Measurements from ENCODE around the gene CLEC2A. TPM values are rescaled to one million over a fixed set of nuclear protein-coding genes. Genes with fewer than 3 reads are reported as not detected.
A peak's percentile ranks its signal among the peaks of the same experiment; 100 is the strongest.
"Not testable (repeated sequence)": the region's sequence is repeated elsewhere in the genome, so short reads cannot be mapped to it uniquely, and the experiment has no call there.

The CLEC2A gene
- total and polyA plus RNA-seq, 7 experiments from 2014 or later, result 0.22 TPM; not detected in 6

DNA sequence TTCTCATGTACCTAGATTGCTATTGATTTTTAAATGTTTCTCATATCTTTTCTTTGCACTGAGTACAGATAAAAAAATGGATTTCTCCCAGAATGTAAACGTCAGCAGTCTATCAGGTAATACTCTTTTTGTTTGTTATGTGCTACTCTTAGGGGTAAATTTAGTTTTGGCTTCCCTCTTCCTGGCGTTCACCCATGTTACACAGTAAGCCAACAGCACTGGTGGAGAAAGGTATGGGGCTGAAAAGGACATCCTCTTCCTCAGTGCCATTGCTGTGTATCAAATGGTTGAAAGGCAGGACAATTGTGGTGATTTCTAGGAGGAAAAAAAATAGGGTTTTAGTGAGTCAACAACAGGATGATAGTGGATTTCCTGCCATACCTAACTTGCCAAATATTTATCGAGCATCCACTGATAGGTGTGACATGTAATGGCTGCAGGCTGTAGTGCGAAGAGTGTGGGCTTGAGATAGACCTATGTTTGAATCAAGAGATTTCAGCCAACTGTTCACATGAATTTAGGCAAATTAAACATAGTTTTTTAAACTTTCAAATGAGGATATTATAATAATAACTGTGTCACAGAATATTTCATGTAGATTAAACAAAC lies 43.4 kb downstream of the CLEC2A start:
- ChIA-PET CTCF (no interaction called here), POLR2A (interaction anchor here (2.1 kb wide), 1 partner anchor 18 kb away, joined by 9 read pairs; no protein-coding TSS in a partner anchor)
- H3K4me1 Mint-ChIP-seq, result peaks cover 0 to 6% (median 6%) of the 10 kb centered on the region in 7 donors
- H3K36me3 Mint-ChIP-seq, result no peaks in the 10 kb centered on the region
- Histone ChIP-seq H3K4me3 (ENCODE audit: low read length) (no peak overlapping the region), H3K27me3 (ENCODE audit: control insufficient read depth in 2 of 2, insufficient read depth in 2 of 2, low read length in 2 of 2) (no peaks in the 10 kb centered on the region), H3K36me3 (ENCODE audit: control insufficient read depth in 2 of 3, insufficient read depth in 3 of 3, low read length in 3 of 3) (no peaks in the 10 kb centered on the region), H3K9me3 (ENCODE audit: control insufficient read depth in 2 of 3, low read length in 3 of 3) (no peaks in the 10 kb centered on the region), H3K27ac (ENCODE audit: low read depth, low read length) (no peak overlapping the region), H3K4me1 (ENCODE audit: control insufficient read depth in 2 of 2, insufficient read depth in 2 of 2, low read length in 2 of 2) (peaks cover 0 to 4% of the 10 kb centered on the region in 2 donors)
- ATAC-seq, result no peak
- H3K4me3 Mint-ChIP-seq, result no peak overlapping the region
- no peaks in the 10 kb centered on the region for H3K9me3 Mint-ChIP-seq
- intact Hi-C loops (cut with micrococcal nuclease), result no loop called here
- H3K27me3 Mint-ChIP-seq, result peaks cover 0 to 12% (median 0%) of the 10 kb centered on the region in 5 donors
- H3K27ac Mint-ChIP-seq, result peak overlapping the region in 2 of 9 donors; percentile 13 to 51
- no peak for DNase-seq

DNA sequence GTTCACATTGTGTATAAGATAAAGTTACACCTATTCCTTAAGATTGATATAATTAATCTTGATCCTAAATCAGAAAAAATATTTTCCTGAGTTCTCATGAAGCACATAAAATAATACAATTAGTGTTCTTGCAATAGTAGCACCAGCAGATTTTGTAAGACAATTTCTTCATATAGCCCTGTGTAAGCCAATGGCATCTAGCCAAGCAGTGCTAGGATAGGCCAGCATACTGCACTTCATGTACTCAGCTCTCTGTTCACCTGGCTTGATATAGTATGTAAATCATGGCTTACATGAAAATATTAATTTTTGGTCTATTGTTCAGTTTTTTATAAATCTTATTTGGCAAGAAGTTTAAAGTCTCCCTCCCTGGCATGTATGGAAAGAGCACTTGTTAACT lies 49.0 kb downstream of the CLEC2A start:
- Histone ChIP-seq H3K9me3 (ENCODE audit: control insufficient read depth in 2 of 3, low read length in 3 of 3) (no peaks in the 10 kb centered on the region), H3K27ac (ENCODE audit: low read depth, low read length) (no peak overlapping the region), H3K4me3 (ENCODE audit: low read length) (no peak overlapping the region), H3K27me3 (ENCODE audit: control insufficient read depth in 2 of 2, insufficient read depth in 2 of 2, low read length in 2 of 2) (no peaks in the 10 kb centered on the region), H3K4me1 (ENCODE audit: control insufficient read depth in 2 of 2, insufficient read depth in 2 of 2, low read length in 2 of 2) (no peaks in the 10 kb centered on the region), H3K36me3 (ENCODE audit: control insufficient read depth in 2 of 3, insufficient read depth in 3 of 3, low read length in 3 of 3) (no peaks in the 10 kb centered on the region)
- H3K4me3 Mint-ChIP-seq, result no peak overlapping the region
- peaks cover 4 to 18% (median 5%) of the 10 kb centered on the region in 7 donors for H3K4me1 Mint-ChIP-seq
- ChIA-PET CTCF (no interaction called here), POLR2A (interaction anchor here (0.7 kb wide), 1 partner anchor 10 kb away, joined by 3 read pairs; no protein-coding TSS in a partner anchor)
- H3K27me3 Mint-ChIP-seq, result peaks cover 0 to 6% (median 0%) of the 10 kb centered on the region in 5 donors
- H3K9me3 Mint-ChIP-seq, result peaks cover 0 to 3% (median 0%) of the 10 kb centered on the region in 11 donors
- H3K36me3 Mint-ChIP-seq, result no peaks in the 10 kb centered on the region
- ATAC-seq (no peak), DNase-seq (no peak)
- intact Hi-C loops (cut with micrococcal nuclease), result no loop called here
- no peak overlapping the region for H3K27ac Mint-ChIP-seq

DNA sequence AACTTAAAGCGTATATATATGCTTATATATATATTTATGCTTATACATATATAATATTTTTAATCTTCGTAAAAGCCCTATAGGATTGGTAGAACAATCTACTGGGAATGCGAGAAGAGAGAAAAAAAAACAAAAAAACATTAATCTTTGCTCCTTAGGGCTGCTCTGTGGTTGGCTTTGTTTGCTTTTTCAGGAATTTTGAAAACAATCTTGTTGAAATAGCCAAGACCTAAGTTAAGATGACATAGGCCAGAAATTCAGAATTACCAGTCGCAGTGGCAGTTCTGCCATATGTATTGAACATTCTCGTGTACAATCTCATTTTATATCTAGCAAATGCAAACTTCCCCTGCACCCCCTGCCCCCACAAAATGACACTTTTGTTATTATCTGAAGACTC lies 50.2 kb downstream of the CLEC2A start:
- H3K27ac ChIP-seq (ENCODE audit: low read depth, low read length), result no peak overlapping the region
- ChIA-PET POLR2A (no interaction called here), CTCF (no interaction called here)
- H3K9me3 ChIP-seq (ENCODE audit: control insufficient read depth in 2 of 3, low read length in 3 of 3), result no peaks in the 10 kb centered on the region
- no peak for DNase-seq
- peaks cover 0 to 3% (median 0%) of the 10 kb centered on the region in 11 donors for H3K9me3 Mint-ChIP-seq
- no peaks in the 10 kb centered on the region for H3K36me3 ChIP-seq (ENCODE audit: control insufficient read depth in 2 of 3, insufficient read depth in 3 of 3, low read length in 3 of 3)
- H3K36me3 Mint-ChIP-seq, result no peaks in the 10 kb centered on the region
- ATAC-seq, result no peak
- no peak overlapping the region for H3K4me3 Mint-ChIP-seq
- H3K27ac Mint-ChIP-seq, result no peak overlapping the region
- H3K27me3 Mint-ChIP-seq, result peaks cover 0 to 8% (median 0%) of the 10 kb centered on the region in 5 donors
- intact Hi-C loops (cut with micrococcal nuclease), result no loop called here
- no peaks in the 10 kb centered on the region for H3K4me1 ChIP-seq (ENCODE audit: control insufficient read depth in 2 of 2, insufficient read depth in 2 of 2, low read length in 2 of 2)
- H3K27me3 ChIP-seq (ENCODE audit: control insufficient read depth in 2 of 2, insufficient read depth in 2 of 2, low read length in 2 of 2), result no peaks in the 10 kb centered on the region
- no peak overlapping the region for H3K4me3 ChIP-seq (ENCODE audit: low read length)
- peaks cover 4 to 24% (median 5%) of the 10 kb centered on the region in 7 donors for H3K4me1 Mint-ChIP-seq

- no peaks in the 10 kb centered on the region for H3K4me1 ChIP-seq (ENCODE audit: control insufficient read depth in 2 of 2, insufficient read depth in 2 of 2, low read length in 2 of 2)
- Mint-ChIP-seq H3K9me3 (peaks cover 0 to 3% (median 0%) of the 10 kb centered on the region in 11 donors), H3K4me1 (peaks cover 4 to 24% (median 5%) of the 10 kb centered on the region in 7 donors), H3K36me3 (no peaks in the 10 kb centered on the region), H3K27me3 (peaks cover 0 to 7% (median 0%) of the 10 kb centered on the region in 5 donors), H3K27ac (peak within 1 kb of the TSS in 1 of 9 donors; percentile 17), H3K4me3 (peak within 1 kb of the TSS in 1 of 10 donors; percentile 39)
- no peaks in the 10 kb centered on the region for H3K27me3 ChIP-seq (ENCODE audit: control insufficient read depth in 2 of 2, insufficient read depth in 2 of 2, low read length in 2 of 2)
- intact Hi-C loops (cut with micrococcal nuclease), result no loop called here
- no peaks in the 10 kb centered on the region for H3K36me3 ChIP-seq (ENCODE audit: control insufficient read depth in 2 of 3, insufficient read depth in 3 of 3, low read length in 3 of 3)
- H3K9me3 ChIP-seq (ENCODE audit: control insufficient read depth in 2 of 3, low read length in 3 of 3), result no peaks in the 10 kb centered on the region
- ChIA-PET CTCF (no interaction called here), POLR2A (interaction anchor here (1.3 kb wide), 1 partner anchor 10 kb away, joined by 6 read pairs; no protein-coding TSS in a partner anchor)
- ATAC-seq (no peak), DNase-seq (no peak)
- no peak within 1 kb of the TSS for H3K27ac ChIP-seq (ENCODE audit: low read depth, low read length)
- no peak within 1 kb of the TSS for H3K4me3 ChIP-seq (ENCODE audit: low read length)
Observed at GRCh38 chr12:9881246-9881645, 50.9 kb downstream of the CLEC2A start, which contains the start of gene KLRF2. TSS of gene KLRF2 (plus strand) at chr12:9881489. CDS start at chr12:9881596, 107 bp downstream.

DNA sequence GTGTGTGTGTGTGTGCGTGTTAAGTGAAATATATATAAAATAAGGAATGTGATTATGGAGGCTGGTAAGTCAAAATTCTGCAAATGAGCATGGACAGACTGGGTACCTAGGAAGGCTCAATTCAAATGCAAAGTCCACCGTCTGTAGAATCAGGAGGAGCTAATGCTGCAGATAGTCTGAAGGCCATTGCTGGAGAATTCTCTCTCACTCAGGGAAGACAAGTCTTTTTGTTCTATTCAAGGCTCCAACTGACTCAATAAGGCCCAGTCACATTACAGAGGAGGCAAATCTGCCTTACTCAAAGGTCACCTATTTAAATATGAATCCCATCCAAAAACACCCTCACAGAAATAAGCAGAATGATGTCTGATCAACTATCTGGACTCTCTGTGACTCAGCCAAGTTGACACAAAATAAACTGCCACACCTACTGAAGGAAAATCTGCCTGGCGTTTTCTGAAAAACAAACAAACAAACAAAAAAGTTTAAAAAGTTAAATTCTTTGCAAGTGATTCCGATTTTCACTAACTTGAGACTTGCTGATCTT lies 51.6 kb downstream of the CLEC2A start:
- Histone ChIP-seq H3K4me1 (ENCODE audit: control insufficient read depth in 2 of 2, insufficient read depth in 2 of 2, low read length in 2 of 2) (no peaks in the 10 kb centered on the region), H3K36me3 (ENCODE audit: control insufficient read depth in 2 of 3, insufficient read depth in 3 of 3, low read length in 3 of 3) (no peaks in the 10 kb centered on the region), H3K27me3 (ENCODE audit: control insufficient read depth in 2 of 2, insufficient read depth in 2 of 2, low read length in 2 of 2) (no peaks in the 10 kb centered on the region), H3K9me3 (ENCODE audit: control insufficient read depth in 2 of 3, low read length in 3 of 3) (no peaks in the 10 kb centered on the region), H3K4me3 (ENCODE audit: low read length) (no peak overlapping the region), H3K27ac (ENCODE audit: low read depth, low read length) (no peak overlapping the region)
- Mint-ChIP-seq H3K27ac (peak overlapping the region in 1 of 9 donors; percentile 17), H3K27me3 (peaks cover 0 to 6% (median 0%) of the 10 kb centered on the region in 5 donors), H3K4me3 (no peak overlapping the region), H3K36me3 (no peaks in the 10 kb centered on the region), H3K9me3 (peaks cover 0 to 3% (median 0%) of the 10 kb centered on the region in 11 donors), H3K4me1 (peaks cover 4 to 24% (median 5%) of the 10 kb centered on the region in 7 donors)
- ChIA-PET CTCF (interaction anchor here (0.7 kb wide), 1 partner anchor 65 kb away, joined by 3 read pairs; no protein-coding TSS in a partner anchor), POLR2A (interaction anchor here (1.2 to 1.3 kb wide), 2 partner anchors 9 to 11 kb away, joined by 4 to 6 read pairs; partner anchors contain the start of gene CLEC2B)
- no peak for DNase-seq
- intact Hi-C loops (cut with micrococcal nuclease), result no loop called here
- ATAC-seq, result no peak

DNA sequence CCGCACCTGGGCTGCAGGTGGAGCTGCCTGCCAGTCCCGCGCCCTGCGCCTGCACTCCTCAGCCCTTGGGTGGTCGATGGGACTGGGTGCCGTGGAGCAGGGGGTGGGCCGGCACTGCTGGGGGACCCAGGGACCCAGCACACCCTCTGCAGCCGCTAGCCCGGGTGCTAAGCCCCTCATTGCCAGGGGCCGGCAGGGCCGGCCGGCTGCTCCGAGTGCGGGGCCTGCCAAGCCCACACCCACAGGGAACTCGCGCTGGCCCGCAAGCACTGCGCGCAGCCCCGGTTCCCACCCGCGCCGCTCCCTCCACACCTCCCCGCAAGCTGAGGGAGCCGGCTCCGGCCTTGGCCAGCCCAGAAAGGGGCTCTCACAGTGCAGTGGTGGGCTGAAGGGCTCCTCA lies 56.0 kb downstream of the CLEC2A start:
- H3K27ac Mint-ChIP-seq; intact Hi-C loops (cut with micrococcal nuclease); H3K36me3 ChIP-seq (ENCODE audit: control insufficient read depth in 2 of 3, insufficient read depth in 3 of 3, low read length in 3 of 3); H3K27me3 Mint-ChIP-seq; H3K9me3 ChIP-seq (ENCODE audit: control insufficient read depth in 2 of 3, low read length in 3 of 3); DNase-seq; H3K4me3 Mint-ChIP-seq; H3K4me3 ChIP-seq (ENCODE audit: low read length); ATAC-seq; H3K9me3 Mint-ChIP-seq; POLR2A ChIA-PET; H3K27ac ChIP-seq (ENCODE audit: low read depth, low read length); H3K36me3 Mint-ChIP-seq; H3K4me1 ChIP-seq (ENCODE audit: control insufficient read depth in 2 of 2, insufficient read depth in 2 of 2, low read length in 2 of 2); CTCF ChIA-PET; H3K27me3 ChIP-seq (ENCODE audit: control insufficient read depth in 2 of 2, insufficient read depth in 2 of 2, low read length in 2 of 2): not testable (repeated sequence)
- H3K4me1 Mint-ChIP-seq, result peaks cover 2 to 24% (median 19%) of the 10 kb centered on the region in 7 donors

All from naive thymus-derived CD4-positive, alpha-beta T cell (primary cell).